Measurements from ENCODE around the gene XYLB.

DNA sequence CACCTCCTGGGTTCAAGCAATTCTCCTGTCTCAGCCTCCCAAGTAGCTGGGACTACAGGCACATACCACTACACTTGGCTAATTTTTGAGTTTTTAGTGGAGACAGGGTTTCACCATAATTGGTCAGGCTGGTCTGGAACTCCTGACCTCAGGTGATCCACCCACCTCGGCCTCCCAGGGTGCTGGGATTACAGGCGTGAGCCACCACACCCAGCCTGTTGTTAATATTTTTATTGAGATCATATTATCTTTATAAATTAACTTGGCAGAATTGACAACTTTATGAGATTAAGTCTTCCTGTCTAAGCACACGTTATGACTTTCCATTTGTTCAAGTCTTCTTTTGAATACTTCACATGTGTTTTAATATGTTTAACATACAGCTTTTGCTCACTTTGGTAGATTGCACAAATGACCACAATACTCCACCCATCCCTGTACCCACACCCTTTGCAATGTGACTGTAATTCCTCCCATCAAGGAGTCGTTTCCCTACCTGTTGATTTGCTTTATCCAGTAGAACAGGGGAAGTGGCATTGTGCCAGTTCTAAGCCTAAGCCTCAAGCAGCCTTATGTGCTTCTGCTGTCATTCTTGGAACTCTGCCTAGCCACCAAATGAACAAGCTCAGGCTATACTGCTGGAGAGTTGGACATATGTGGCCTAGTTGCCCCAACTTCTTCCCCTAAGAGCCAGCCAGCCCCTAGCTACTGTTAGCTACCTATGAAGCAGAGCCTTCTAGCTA lies 8.2 kb downstream of the XYLB start:
- TF ChIP-seq, protein P1, sequence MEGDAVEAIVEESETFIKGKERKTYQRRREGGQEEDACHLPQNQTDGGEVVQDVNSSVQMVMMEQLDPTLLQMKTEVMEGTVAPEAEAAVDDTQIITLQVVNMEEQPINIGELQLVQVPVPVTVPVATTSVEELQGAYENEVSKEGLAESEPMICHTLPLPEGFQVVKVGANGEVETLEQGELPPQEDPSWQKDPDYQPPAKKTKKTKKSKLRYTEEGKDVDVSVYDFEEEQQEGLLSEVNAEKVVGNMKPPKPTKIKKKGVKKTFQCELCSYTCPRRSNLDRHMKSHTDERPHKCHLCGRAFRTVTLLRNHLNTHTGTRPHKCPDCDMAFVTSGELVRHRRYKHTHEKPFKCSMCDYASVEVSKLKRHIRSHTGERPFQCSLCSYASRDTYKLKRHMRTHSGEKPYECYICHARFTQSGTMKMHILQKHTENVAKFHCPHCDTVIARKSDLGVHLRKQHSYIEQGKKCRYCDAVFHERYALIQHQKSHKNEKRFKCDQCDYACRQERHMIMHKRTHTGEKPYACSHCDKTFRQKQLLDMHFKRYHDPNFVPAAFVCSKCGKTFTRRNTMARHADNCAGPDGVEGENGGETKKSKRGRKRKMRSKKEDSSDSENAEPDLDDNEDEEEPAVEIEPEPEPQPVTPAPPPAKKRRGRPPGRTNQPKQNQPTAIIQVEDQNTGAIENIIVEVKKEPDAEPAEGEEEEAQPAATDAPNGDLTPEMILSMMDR (IDR thresholded peaks at IDR 0.05; ENCODE audit: low read length): no peak
- no peak for TF ChIP-seq EZH2 (optimal IDR thresholded peaks at IDR 0.05; ENCODE audit: low read depth, low read length)
